GM12801 (cell line): ENCODE measurements around the gene BCAS3.

Source experiments
- TF ChIP-seq, protein P1 (sequence below): IDR thresholded peaks from one replicate; pipeline ENCODE4 v1.5.1; 2011; ENCODE audit warnings: control low read depth; ENCODE audit not compliant: insufficient read length; ENCODE audit errors: extremely low read depth

BCAS3 gene

DNA sequence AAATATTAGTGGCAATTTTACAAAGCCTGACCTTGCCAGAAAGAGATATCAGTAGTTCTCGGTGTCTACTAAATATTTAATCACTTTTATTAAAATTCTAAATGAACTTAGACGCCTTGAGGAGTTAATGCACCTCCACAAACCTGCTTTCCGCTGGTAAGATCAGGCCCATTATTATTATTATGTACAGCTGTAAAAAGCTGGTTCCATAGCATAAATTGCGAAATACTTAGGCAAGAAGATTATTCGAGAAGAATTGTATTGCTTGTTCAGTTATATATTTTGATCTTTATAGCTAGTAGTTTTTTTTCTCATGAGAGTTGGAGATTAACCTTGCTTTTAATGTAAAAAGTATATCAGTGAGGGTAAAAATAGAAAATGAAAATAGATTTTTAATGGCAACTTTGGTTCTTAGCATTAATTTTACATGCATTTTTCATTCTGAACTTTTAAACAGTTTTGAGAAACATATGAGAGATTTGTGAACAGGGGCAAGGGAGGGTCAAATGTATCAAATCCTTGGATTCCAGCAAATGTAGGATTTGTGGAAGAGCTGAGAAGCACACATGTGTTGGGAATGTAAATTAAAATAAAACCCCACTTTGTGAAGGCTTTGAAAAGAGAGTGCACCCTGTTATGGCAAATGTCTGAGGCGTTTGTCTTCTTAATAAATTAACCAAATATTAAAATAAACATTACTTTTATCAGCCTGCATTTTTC lies 471.6 kb downstream of the BCAS3 start:
- TF ChIP-seq, protein P1, sequence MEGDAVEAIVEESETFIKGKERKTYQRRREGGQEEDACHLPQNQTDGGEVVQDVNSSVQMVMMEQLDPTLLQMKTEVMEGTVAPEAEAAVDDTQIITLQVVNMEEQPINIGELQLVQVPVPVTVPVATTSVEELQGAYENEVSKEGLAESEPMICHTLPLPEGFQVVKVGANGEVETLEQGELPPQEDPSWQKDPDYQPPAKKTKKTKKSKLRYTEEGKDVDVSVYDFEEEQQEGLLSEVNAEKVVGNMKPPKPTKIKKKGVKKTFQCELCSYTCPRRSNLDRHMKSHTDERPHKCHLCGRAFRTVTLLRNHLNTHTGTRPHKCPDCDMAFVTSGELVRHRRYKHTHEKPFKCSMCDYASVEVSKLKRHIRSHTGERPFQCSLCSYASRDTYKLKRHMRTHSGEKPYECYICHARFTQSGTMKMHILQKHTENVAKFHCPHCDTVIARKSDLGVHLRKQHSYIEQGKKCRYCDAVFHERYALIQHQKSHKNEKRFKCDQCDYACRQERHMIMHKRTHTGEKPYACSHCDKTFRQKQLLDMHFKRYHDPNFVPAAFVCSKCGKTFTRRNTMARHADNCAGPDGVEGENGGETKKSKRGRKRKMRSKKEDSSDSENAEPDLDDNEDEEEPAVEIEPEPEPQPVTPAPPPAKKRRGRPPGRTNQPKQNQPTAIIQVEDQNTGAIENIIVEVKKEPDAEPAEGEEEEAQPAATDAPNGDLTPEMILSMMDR, result no peak

- TF ChIP-seq, protein P1, result no peak
Observed at GRCh38 chr17:61149862-61150362, 472.3 kb downstream of the BCAS3 start.

DNA sequence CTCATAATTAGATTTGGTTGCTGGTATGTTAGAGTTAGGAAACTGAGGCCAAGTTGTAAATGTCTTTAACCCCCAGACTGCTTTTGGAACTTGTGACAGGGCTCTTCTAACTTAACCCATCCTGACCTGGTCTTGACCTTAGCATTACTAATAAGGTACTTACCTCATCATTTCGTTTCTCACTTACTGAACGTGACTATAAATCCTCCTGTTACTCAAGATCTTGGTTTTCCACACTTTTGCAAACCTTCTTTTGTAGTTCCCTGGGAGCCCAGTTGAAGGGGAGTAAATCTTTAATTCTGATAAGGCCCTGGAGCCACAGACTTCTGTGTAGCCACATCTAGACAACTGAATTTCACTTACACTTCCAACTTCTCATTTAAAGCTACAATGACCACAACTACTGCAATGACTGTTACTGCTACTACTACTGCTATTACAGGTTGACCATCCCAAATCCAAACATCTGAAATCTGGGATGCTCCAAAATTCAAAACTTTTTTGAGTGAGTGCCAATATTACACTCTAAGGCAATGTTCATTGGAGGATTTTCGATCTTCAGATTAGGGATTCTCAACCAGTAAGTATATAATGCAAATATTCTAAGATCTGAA lies 473.1 kb downstream of the BCAS3 start:
- TF ChIP-seq, protein P1, result no peak

- TF ChIP-seq, protein P1, result no peak
Observed at GRCh38 chr17:61152898-61153297, 475.2 kb downstream of the BCAS3 start.

GRCh38 chr17:61155590-61156237 lies 478.1 kb downstream of the BCAS3 start:
- TF ChIP-seq, protein P1, result no peak

- TF ChIP-seq, protein P1, result no peak
Observed at GRCh38 chr17:61157246-61157886, 479.7 kb downstream of the BCAS3 start.

- TF ChIP-seq, protein P1, result no peak
Observed at GRCh38 chr17:61158376-61158775, 480.7 kb downstream of the BCAS3 start.
